Measurements from ENCODE around the gene RABGAP1L.

DNA sequence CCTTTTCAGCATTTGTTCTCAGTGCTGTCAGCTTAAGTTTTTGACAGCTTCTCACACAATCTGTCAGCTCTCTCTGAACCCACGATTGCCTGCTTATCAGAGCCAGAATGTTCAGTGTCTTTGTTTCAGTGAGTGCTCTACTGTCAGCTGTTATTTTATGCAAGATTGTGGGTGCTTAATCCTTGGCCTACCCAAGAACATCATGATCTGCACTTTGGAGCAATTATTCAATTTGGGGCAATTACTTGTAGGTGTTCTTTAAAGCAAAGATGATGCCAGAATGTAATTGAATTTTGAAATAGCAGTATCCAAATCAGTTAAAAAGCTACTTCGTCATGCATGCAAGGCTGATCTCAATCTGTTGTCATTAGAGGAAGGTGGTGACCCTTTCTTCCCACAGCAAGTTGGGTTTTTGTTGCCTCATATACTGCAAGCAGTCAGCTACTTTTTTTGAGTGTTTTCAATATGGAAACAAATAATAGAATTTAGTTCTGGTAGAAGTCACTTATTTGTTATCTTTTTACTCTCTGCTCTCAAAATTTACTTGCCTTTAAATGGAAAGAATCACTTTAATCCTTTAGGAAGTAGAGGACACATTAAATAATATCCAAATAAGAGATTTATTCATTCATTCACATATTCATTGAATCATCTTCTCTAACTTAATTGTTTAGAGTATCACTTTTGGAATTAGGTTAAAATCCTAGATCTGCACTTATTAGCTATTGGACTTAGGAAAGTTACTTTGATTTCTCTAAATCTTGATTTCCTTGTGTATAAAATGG lies 586.9 kb downstream of the RABGAP1L start:
- TF ChIP-seq POLR2AphosphoS5 (IDR thresholded peaks at IDR 0.05; ENCODE audit: borderline replicate concordance, low read depth, low read length) = no peak
- TF ChIP-seq EZH2 (IDR thresholded peaks at IDR 0.05) = no peak
